Activated CD4-positive, alpha-beta T cell treated with anti-CD3 and anti-CD28 coated beads, Interleukin-10, Interleukin-2, amounts not matched to agents 100 ng/mL and 50 ng/mL, durations not matched to agents 16 hours and 8 hours (primary cell): Measurements from ENCODE around the gene LMX1A.

Experiments
- DNase-seq: peaks from one replicate; pipeline ENCODE4 v3.0.0-alpha.2; 2020

LMX1A gene

GRCh38 chr1:165365341-165365740, 8.8 kb upstream of the LMX1A start:
- DNase-seq = no peak

DNA sequence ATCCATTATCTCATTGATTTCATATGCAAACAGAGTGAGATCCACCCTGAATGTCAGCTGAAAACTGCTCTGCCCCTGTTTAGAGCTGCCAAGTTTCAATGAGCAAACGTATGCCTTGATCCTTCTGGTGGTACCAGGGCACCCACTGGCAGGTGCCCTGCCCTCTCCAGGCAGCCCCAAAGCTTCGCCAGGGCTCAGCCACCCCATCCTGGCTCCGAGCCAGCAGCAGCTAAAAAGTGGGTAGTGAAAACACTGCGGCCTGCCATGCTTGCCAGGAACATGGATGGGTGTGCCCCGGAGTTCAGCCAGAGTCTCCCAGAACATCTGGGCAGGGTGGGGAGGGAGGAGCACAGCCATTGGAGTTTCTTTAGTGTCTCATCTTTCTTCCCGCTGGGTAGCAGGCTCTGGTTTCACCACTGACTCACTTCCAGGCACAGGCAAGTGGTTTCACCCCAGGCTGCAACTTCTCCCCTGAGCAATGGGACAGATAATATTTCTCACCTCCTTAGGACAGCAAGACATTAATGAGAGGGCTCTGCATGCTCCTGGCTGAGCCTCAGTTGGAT, 8.1 kb upstream of the LMX1A start:
- no peak for DNase-seq

- no peak for DNase-seq
Measured at GRCh38 chr1:165356876-165357275, 361 bp upstream of the LMX1A start.

DNA sequence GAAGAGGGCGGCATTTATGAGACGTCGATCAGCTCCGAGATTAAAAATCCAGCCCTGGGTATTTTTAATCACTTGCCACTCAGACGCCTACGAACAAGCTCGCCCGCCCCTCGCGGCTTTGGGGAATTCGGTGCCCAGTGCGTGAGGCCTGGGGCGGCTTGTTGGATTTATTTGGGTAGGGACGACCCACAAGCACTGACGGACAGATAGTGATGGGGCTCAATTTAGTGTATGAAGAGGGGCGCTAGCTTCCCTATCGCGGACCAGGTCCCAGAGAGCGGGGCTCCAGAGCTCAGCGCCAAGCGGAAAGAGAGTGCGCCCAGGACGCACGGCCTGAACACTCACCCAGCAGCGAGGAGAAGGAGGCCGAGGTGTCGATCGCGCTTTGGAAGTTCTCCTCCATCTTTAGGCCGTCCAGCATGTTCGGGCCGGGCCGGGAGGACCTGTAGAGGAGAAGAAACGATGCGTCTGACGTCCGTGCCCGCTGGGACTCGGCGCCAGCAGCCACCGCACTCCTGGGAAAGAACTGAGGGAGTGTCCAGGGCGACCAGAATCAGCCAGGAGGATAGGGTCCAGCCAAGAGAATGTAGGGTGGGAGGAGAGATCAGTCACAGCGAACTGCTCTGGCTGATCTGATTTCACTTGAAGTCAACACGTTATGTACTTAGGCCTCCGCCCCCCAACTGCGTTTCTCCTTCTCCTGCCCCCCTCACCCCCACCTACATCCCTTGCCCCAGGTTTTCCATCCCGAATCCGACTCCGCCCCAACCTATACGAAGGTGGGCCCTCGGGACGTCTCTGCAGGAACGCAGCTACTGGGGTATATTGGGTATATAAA, 1.2 kb downstream of the LMX1A start:
- DNase-seq = no peak

GRCh38 chr1:165354739-165355138, 1.8 kb downstream of the LMX1A start:
- DNase-seq = no peak

DNA sequence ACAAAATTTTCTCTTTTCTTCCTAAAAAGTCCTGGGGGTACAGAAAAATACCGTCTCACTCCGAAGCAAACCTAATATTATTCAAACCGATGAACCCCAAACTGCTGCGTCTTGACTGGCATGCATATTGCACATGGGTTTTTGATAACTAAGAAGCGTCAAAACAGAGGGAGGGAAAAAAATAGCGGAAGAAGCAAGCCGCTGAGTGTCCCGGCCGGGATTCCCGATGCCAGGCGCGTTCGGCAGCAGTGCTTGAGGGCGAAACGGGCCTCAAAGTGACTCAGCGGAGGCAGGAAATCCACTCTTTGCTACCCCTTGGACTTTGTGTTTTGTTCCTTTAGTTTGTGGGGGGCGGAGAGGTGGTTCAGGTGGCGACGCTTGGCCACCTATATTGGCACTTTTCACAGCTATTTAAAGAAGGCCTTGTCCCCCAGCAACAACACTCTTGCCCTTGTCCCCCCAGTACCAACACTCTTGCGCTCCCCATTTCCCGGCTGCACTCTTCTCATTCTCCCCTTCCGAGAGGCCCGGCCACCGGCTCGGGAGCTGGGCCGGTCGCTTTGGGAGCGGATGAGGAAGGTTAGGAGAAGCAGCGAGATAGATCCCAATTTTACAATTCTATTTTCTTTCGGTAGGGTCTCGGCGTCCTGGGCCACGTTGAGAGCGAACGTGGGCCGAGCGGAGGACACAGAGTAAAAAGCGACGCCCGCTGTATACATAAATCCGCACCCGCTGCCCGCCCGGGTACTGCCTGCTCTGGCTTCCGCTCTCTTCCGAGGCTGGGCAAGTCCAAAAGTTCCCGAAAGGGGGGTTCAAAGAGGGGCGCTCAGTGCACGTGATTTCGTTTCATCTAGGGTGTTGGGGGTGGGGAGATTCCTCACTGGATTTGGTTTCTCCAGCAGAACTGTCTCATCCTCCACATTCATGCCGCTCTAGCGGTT, 2.5 kb downstream of the LMX1A start:
- no peak for DNase-seq

DNA sequence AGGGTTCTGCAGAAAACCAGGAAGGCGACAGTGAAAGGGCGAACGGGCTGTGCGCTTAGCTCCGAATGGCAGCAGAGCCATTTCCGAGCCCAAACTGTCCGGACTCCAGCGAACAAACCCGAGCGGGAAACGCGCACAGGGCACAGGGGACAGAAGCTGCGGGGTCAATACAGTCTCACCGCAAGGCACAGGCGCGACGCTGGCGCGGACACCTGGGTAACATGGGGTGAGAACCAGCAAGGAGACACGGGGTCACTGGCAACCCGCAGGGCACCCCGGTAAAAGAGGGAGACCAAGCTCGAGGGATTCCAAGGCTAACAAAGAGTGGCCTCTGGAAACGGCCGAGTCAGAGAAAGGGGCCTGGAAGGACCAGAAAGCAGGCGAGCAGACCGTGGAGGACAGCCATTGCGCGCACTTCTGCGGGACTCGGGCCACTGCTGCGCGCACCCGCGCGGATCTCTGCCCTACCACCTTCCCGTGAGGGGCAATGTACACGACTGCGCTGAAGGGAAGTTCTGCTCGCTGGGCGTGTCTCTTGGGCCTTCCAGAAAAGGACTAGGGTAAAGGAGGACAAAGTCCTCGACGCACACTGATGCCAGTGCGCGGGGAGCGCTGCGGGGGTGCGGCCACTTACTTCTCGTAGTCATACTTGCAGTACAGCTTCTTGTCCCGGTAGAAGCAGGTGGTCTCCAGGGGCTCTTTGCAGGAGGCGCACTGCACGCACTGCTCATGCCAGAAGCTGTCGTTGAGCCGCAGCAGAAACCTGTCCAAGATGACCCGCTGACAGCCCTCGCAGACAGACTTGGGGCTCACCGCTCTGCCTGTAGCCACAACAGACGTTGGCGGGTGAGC, 3.8 kb downstream of the LMX1A start:
- DNase-seq = no peak

DNA sequence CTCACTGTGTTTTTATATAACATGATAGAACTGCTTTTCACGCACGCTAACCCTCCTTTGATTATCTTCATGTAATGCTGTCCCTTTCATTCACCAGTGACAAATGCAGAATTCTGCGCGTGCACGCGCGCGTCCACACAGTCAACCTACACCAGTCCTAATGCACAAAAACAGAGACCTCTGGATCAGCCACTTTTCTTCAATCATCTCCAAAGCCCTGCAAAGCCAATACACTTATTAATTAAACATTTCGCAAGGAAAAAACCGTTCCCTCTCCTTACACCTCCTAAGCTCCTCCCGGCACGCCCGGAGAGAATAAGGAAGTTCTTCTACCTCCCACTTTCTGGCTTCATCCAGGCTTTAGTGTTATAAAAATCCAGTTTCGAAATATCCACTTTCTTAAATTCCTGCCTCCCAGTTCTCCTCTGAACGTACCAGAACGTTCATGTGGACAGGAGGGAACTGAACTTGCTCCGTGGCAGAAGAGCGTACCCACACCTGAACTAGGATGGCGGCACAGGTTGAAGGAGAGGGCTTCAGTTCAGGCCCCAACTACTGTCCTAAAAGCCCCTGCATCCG, 4.6 kb downstream of the LMX1A start:
- DNase-seq = no peak

GRCh38 chr1:165350840-165351239, 5.7 kb downstream of the LMX1A start:
- DNase-seq = no peak

- DNase-seq = no peak
Measured at GRCh38 chr1:165345502-165345901, 11.0 kb downstream of the LMX1A start.

DNA sequence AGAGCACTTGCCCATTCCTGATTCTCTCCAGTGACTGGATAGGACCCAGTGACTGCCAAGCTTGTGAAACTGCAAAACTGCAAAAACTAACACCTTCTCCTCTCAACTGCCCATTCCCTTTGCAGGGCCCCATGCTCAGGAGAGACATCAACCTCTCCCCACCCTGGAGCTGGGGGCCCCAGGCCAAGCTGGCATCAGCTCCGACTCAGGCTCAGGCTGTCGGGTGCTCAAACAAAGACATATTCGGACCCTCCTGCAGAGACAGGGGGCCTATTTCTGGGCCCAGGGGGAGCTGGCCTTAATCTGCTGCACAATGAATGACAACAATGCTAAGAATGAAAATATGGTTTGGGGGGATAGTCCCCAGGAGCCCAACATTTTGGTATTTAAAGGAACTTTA, 11.8 kb downstream of the LMX1A start:
- DNase-seq = no peak

DNA sequence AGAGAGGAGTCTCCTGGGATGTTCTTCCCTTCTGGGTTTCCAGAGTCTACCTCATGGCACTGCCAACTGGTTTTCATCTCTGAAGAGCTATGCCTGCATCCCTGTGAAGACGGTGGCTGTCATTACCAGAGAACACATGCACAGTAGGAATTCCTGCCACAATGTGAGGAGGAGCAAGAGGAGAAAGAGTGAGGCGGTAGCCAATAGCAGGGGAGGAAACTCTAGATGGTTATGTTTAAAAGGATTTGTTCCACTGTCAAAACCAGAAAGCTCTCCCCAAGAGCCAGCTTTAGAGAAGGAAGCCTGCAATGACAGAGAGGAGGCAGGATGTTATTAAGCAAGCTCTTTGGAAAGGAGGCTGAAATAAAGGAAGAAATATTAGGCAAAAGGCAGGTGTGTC, 12.3 kb downstream of the LMX1A start:
- DNase-seq = no peak

- DNase-seq = no peak
Measured at GRCh38 chr1:165342587-165342986, 13.9 kb downstream of the LMX1A start.

DNA sequence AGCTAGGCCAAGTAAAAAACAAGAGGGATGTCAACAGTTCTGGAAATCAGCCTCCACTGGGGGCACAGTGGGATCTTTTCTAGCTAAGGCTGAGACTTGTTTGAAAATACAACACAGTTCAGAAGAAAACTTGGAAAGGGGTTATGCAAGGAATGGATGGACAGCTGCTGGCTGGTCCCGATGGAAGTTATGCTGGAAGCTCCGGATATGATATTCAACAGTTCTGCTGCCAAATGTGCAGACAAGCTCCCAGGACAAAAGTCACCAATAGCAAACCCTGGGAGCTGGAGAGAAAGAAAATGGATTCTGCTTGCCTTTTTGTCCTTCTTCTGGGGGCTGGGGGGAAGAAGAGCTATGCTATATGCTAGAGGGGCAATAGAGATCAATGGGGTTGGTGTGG, 14.3 kb downstream of the LMX1A start:
- no peak for DNase-seq

DNA sequence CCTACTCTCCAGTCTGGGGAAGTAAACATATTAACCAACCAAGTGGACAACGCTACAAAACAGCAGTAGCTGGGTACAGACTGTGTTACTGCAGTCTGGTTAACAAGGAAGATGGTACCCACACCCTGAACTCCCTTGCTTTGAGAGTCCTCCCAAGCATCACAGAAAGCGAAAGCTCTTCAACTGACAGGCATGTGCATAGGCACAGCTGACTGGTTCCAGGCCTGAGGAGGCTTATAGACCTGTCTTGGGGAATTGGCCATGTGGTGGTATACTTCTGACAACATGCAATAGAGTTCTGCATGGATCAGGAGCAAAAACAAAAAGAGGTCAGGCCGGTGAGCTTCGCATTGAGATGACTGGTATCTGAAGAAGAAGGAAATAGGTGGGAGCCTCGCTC, 17.4 kb downstream of the LMX1A start:
- no peak for DNase-seq

- DNase-seq = no peak
Measured at GRCh38 chr1:165330483-165330882, 26.0 kb downstream of the LMX1A start.

GRCh38 chr1:165329104-165329503, 27.4 kb downstream of the LMX1A start:
- DNase-seq = no peak

GRCh38 chr1:165328136-165328535, 28.4 kb downstream of the LMX1A start:
- no peak for DNase-seq

GRCh38 chr1:165327538-165327937, 29.0 kb downstream of the LMX1A start:
- DNase-seq = no peak

DNA sequence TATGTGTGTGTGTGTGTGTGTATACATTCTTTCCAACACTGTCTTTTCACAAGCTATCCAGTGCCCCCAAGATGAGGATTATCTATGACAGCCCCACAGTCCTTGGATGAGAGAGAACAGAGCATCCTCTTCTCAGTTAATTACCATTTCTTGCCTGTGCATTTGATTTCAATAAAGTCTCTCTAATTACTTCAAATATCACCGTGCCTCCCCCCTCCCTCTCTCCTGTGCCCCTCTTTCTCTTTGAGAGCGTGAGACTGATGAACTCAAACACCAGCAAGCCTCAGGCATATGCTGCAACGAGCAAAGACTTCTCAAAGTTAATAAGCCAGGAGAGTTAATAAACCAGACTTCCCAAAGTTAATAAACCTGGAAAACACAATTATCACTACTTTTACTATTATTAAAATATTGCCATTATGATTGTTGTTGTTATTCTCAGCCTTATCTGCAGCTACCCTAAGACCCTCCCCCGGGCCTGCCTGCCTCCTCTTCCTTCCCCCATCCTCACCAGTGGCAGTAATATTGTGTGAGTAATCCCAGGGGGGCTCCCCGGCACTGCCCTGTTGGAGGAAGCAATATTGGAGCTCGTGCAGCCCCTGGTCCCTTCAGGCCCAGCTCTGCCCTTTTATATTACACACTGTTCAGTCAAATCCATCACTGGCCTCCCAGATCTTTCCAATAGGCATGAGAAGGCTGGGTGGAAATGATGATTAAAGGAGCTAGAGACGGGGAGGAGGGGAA, 30.9 kb downstream of the LMX1A start:
- DNase-seq = no peak

DNA sequence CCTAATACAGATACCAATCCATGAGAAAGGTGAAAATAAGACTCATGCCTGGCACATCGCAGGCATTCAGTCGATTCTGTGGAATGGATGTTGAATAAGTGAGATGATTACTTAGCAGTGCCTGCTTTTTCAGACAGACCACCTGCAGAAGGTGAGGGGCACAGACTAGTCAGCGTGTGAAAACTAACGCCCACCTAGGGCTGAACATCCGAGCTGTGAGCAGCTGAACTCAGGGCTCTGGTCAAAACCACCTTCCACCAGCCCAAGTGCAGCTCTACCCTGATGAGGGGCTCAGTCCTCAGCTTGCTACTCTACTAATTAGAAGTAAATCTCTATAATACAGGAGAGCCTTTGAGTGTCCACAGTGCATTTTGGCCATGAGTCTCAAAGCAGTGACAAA, 32.5 kb downstream of the LMX1A start:
- DNase-seq = no peak

GRCh38 chr1:165317612-165318011, 38.9 kb downstream of the LMX1A start:
- DNase-seq = no peak
